HepG2 (cell line): ENCODE measurements around the gene FANCE. TPM values are rescaled to one million over a fixed set of nuclear protein-coding genes. Genes with fewer than 3 reads are reported as not detected.

ENCODE experiments used
- CBX2 ChIP-seq, 2 experiments: fragments of 200-600 bp in 1 of 2; sonication (generic); formaldehyde crosslinking in 1 of 2; IDR thresholded peaks; 2 replicates each; pipeline versions ENCODE4 v1.7.0 to v1.8.1; 2018 to 2022; ENCODE audit warnings: low read depth in 2 of 2, low read length in 1 of 2, mild to moderate bottlenecking in 1 of 2, missing genetic modification reagents in 1 of 2
- CHD2 ChIP-seq: IDR thresholded peaks from 2 replicates; pipeline ENCODE4 v1.6.1; 2011; ENCODE audit warnings: low read depth, low read length, improper control_type of control experiment
- E2F1 ChIP-seq: sonication (generic); formaldehyde crosslinking; IDR thresholded peaks from 2 replicates; pipeline ENCODE4 v1.5.0; 2020; ENCODE audit warnings: missing genetic modification reagents
- HMGXB4 ChIP-seq, 2 experiments: sonication (generic) in 1 of 2; formaldehyde crosslinking in 1 of 2; IDR thresholded peaks; 2 replicates each; pipeline versions ENCODE4 v1.4.0 to v1.6.1; 2018 to 2020; ENCODE audit warnings: missing genetic modification reagents in 2 of 2, borderline replicate concordance in 1 of 2, low read depth in 1 of 2, mild to moderate bottlenecking in 1 of 2, missing biosample characterization in 1 of 2
- HOXA3 ChIP-seq: sonication (generic); formaldehyde crosslinking; IDR thresholded peaks from 2 replicates; pipeline ENCODE4 v1.5.0; 2020; ENCODE audit warnings: missing genetic modification reagents
- KLF12 ChIP-seq: sonication (generic); formaldehyde crosslinking; IDR thresholded peaks from 2 replicates; pipeline ENCODE4 v1.4.0; 2020; ENCODE audit warnings: missing genetic modification reagents, borderline replicate concordance
- NFIC ChIP-seq: IDR thresholded peaks from 2 replicates; pipeline ENCODE4 v1.6.1; 2012; ENCODE audit warnings: mild to moderate bottlenecking, low read length, inconsistent platforms
- TCF12 ChIP-seq, 2 experiments: fragments of 450-650 bp in 1 of 2; sonication (generic) in 1 of 2; formaldehyde crosslinking in 1 of 2; IDR thresholded peaks; 2 replicates each; pipeline versions ENCODE4 v1.6.1 to v1.8.0; 2017 to 2022; ENCODE audit warnings: antibody characterized with exemption in 1 of 2, mild to moderate bottlenecking in 1 of 2, missing genetic modification reagents in 1 of 2, moderate library complexity in 1 of 2
- ZBTB10 ChIP-seq: sonication (generic); formaldehyde crosslinking; IDR thresholded peaks from 2 replicates; pipeline ENCODE4 v1.4.0; 2020; ENCODE audit warnings: missing genetic modification reagents, borderline replicate concordance
- ZBTB44 ChIP-seq: sonication (generic); formaldehyde crosslinking; IDR thresholded peaks from 2 replicates; pipeline ENCODE4 v1.4.0; 2020; ENCODE audit warnings: missing genetic modification reagents
- ZNF546 ChIP-seq: sonication (generic); formaldehyde crosslinking; conservative IDR thresholded peaks from 2 replicates; pipeline ENCODE4 v1.8.1; 2023; ENCODE audit warnings: mild to moderate bottlenecking, missing genetic modification reagents
- ZNF780A ChIP-seq: sonication (generic); formaldehyde crosslinking; IDR thresholded peaks from 2 replicates; pipeline ENCODE4 v1.8.0; 2022; ENCODE audit warnings: mild to moderate bottlenecking, missing genetic modification reagents, moderate library complexity
- ZNF816 ChIP-seq: sonication (generic); formaldehyde crosslinking; IDR thresholded peaks from 2 replicates; pipeline ENCODE4 v1.8.0; 2022; ENCODE audit warnings: missing genetic modification reagents, mild to moderate bottlenecking, borderline replicate concordance
- ZXDC ChIP-seq: sonication (generic); formaldehyde crosslinking; IDR thresholded peaks from 2 replicates; pipeline ENCODE4 v1.5.0; 2020; ENCODE audit warnings: mild to moderate bottlenecking, missing genetic modification reagents
- polyA plus RNA-seq, 8 experiments: library from polyadenylated mRNA; depleted of rRNA in 3 of 8; stranded (reverse) in 7 of 8; unstranded in 1 of 8; fragments of >200 nt; fragmentation: Illumina TruSeq in 4 of 8; extraction: Trizol in 4 of 8; gene quantifications; 2 replicates each; pipeline versions ENCODE4 v1.2.1 to v1.2.3, GENCODE V29; 2011 to 2016; ENCODE audit warnings: low read depth in 4 of 8, missing spikeins in 1 of 8, mixed read lengths in 1 of 8; ENCODE audit not compliant: insufficient read depth in 1 of 8
- total RNA-seq, 5 experiments: library from RNA; depleted of rRNA; stranded (reverse); fragments of >200 nt; fragmentation: Illumina TruSeq; extraction: Trizol; gene quantifications; 2 replicates each; pipeline ENCODE4 v1.2.3, GENCODE V29; 2016; ENCODE audit warnings: low read depth in 1 of 5

Gene FANCE
- total and polyA plus RNA-seq, 2 of the 13 experiments (the other 11 are each of a cell fraction or from before 2014, with no cell fraction given), result 7.1 to 11.2 TPM

- TF ChIP-seq ZXDC (CRISPR knock-in tag) (no peak), CHD2 (no peak), HOXA3 (no peak; the same call in none of the 2 replicates), ZNF816 (no peak), ZBTB10 (CRISPR knock-in tag) (no peak), TCF12 (IDR thresholded peaks at IDR 0.05) (no peak), TCF12 (CRISPR knock-in tag; IDR thresholded peaks at IDR 0.05) (no peak), E2F1 (CRISPR knock-in tag) (peak; percentile 92), HMGXB4 (CRISPR knock-in tag; IDR thresholded peaks at IDR 0.05; ENCODE audit: borderline replicate concordance in 1 of 2, low read depth in 1 of 2) (0 out of 4 replicates have a peak, but pooled peaks of 1 of the 2 experiments have one; percentile 39), ZNF546 (CRISPR knock-in tag) (peak; percentile 74; the same call in 1 of the 2 replicates), KLF12 (peak; percentile 58; the same call in 1 of the 2 replicates), ZBTB44 (CRISPR knock-in tag) (no peak), CBX2 (IDR thresholded peaks at IDR 0.05; ENCODE audit: low read depth, low read length) (no peak), CBX2 (CRISPR knock-in tag; IDR thresholded peaks at IDR 0.05; ENCODE audit: low read depth) (peak; percentile 83; the same call in 1 of the 2 replicates), NFIC (no peak), ZNF780A (CRISPR knock-in tag) (no peak)
Measured at GRCh38 chr6:35452183-35453090, at the start of gene FANCE (continued).
